Bronchial epithelial cell (primary cell): ENCODE data around the gene TNRC6C. TPM values are rescaled to one million over a fixed set of nuclear protein-coding genes. Genes with fewer than 3 reads are reported as not detected.

Source experiments
- DNase-seq: peaks from one replicate; pipeline ENCODE4 v3.0.0-alpha.2; 2010; ENCODE audit warnings: low read depth
- FAIRE-seq: peaks from 2 replicates; lab custom pipeline; 2011; peaks lifted over from hg19 to GRCh38; lab: Jason Lieb, UNC
- H3K27me3 ChIP-seq: 2 replicates; pipeline ENCODE4 v1.5.1; 2011; ENCODE audit warnings: low read length; ENCODE audit not compliant: control insufficient read depth, insufficient read depth
- H3K36me3 ChIP-seq: 2 replicates; pipeline ENCODE4 v1.5.1; 2011; ENCODE audit warnings: low read length; ENCODE audit not compliant: control insufficient read depth, insufficient read depth
- H3K4me3 ChIP-seq: 2 replicates; pipeline ENCODE4 v1.5.1; 2011; ENCODE audit warnings: mild to moderate bottlenecking, low read depth, low read length, control low read depth
- total RNA-seq: library from RNA; depleted of rRNA; stranded (reverse); fragments of >200 nt; gene quantifications from 2 replicates; pipeline ENCODE4 v1.2.1, GENCODE V29; 2014
- TF ChIP-seq, protein P1 (sequence below): IDR thresholded peaks from 2 replicates; pipeline ENCODE4 v1.5.1; 2011; ENCODE audit warnings: mild to moderate bottlenecking, moderate library complexity, low read length, control low read depth, inconsistent platforms; ENCODE audit not compliant: insufficient read depth, severe bottlenecking

The TNRC6C gene
- total RNA-seq, 1 donor from 2014 or later: 0.79 TPM

DNA sequence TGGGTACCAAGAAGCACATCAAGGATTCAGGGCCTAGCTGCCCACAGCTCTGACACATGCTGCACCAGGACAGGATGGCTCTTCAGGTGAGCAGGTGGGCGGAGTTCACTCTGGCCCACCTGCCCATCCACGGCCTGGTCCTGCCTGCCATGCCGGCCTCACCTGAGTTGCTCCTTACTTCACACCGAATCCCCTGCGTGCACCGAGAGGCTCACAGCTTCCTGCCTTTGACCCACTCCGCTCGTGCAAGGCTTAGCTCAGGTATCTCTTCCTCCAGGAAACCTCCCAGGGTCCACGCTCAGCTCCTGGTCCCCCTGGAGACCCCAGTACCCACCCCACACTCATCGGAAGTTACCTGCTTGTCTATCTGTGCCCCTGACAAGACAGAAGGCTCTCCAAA lies 21.6 kb upstream of the TNRC6C start:
- FAIRE-seq: no peak
- H3K27me3 ChIP-seq: peaks cover 3% of the 10 kb centered on the region
- H3K36me3 ChIP-seq: no peaks in the 10 kb centered on the region

DNA sequence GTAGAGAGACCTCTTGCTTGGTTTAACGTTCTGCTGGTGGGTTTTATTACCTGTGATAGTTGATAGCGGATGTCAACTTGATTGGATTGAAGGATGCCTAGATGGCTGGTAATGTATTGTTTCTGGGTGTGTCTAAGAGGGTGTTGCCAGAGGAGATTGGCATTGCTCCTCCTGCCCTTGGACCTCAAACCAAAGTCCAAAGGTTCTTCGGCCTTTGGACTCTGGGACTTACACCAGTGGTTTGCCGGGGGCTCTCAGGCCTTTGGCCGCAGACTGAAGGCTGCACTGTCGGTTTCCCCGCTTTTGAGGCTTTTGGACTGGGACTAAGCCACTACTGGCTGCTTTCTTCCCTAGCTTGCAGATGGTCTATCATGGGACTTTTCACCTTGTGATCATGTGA lies 17.5 kb upstream of the TNRC6C start:
- TF ChIP-seq, protein P1, sequence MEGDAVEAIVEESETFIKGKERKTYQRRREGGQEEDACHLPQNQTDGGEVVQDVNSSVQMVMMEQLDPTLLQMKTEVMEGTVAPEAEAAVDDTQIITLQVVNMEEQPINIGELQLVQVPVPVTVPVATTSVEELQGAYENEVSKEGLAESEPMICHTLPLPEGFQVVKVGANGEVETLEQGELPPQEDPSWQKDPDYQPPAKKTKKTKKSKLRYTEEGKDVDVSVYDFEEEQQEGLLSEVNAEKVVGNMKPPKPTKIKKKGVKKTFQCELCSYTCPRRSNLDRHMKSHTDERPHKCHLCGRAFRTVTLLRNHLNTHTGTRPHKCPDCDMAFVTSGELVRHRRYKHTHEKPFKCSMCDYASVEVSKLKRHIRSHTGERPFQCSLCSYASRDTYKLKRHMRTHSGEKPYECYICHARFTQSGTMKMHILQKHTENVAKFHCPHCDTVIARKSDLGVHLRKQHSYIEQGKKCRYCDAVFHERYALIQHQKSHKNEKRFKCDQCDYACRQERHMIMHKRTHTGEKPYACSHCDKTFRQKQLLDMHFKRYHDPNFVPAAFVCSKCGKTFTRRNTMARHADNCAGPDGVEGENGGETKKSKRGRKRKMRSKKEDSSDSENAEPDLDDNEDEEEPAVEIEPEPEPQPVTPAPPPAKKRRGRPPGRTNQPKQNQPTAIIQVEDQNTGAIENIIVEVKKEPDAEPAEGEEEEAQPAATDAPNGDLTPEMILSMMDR: no peak
- H3K4me3 ChIP-seq: no peak overlapping the region
- FAIRE-seq (no peak), DNase-seq (no peak)
- H3K27me3 ChIP-seq: peaks cover 3% of the 10 kb centered on the region
- no peaks in the 10 kb centered on the region for H3K36me3 ChIP-seq

More for the DNA sequence above, 21.6 kb upstream of the TNRC6C start:
- H3K4me3 ChIP-seq: no peak overlapping the region
- DNase-seq: no peak
- TF ChIP-seq, protein P1: no peak

DNA sequence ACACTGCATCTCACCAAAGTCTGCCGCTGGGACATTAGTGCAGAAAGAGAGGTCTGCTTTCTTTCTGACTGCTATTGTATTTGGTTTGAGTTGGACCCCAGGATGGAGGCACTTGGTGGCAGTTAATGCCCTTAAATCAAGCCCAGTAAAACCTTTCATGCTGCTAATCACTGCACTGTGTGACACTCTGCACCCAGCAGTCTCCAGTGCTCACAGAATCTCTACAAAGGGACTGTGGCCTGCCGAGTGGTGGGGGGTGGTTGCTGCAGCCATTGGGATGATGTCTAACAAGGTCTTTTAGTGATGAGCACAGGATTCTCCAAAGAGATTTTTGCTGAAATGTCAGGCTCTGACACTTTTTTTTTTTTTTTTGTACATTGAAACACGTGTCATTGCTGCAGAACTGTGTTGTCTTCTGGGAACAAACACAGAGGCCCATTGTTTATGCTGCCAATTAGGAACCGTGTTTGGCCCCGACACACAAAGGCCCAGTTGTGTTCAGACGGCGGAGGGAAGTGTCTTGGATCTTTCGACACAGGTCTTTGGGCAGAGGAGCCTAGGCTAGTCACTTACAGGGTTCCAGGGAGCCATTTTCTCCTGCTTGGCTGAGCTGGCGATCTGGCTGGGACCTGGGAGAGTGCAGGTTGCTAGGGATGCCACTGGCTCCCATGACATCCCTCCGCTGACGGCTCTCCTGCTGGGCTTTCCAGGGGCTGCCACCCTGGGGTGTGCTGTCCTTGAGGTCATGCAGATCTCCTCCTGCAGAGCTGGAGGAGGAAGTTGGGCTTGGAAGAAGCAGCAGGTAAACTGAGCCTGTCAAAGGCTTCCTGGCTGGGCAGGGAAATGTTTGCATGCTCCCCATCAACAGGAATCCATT lies 16.2 kb upstream of the TNRC6C start:
- peaks cover 3% of the 10 kb centered on the region for H3K27me3 ChIP-seq
- TF ChIP-seq, protein P1: no peak
- H3K4me3 ChIP-seq: no peak overlapping the region
- DNase-seq (no peak), FAIRE-seq (no peak)
- no peaks in the 10 kb centered on the region for H3K36me3 ChIP-seq

DNA sequence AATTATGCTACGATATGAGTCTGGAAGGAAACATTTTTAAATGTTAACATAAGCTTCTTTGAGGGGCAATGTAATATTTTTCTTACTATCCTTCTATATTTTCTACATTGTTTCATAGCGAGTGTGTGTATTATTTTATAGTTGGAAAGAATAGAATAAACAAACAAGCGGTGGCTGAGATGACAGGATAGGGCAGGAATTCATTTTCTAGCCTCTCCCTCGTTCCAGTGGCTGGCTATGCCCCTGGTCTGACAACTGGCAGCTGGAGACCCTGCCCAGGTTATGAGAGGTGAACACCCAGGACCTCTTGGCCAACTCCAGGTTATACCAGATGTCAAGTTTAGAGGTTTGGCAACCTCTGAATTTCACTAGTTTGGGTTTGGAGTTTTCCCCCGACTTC lies 14.5 kb upstream of the TNRC6C start:
- H3K4me3 ChIP-seq: no peak overlapping the region
- TF ChIP-seq, protein P1: no peak
- peaks cover 3% of the 10 kb centered on the region for H3K27me3 ChIP-seq
- no peaks in the 10 kb centered on the region for H3K36me3 ChIP-seq
- no peak for DNase-seq
- no peak for FAIRE-seq

DNA sequence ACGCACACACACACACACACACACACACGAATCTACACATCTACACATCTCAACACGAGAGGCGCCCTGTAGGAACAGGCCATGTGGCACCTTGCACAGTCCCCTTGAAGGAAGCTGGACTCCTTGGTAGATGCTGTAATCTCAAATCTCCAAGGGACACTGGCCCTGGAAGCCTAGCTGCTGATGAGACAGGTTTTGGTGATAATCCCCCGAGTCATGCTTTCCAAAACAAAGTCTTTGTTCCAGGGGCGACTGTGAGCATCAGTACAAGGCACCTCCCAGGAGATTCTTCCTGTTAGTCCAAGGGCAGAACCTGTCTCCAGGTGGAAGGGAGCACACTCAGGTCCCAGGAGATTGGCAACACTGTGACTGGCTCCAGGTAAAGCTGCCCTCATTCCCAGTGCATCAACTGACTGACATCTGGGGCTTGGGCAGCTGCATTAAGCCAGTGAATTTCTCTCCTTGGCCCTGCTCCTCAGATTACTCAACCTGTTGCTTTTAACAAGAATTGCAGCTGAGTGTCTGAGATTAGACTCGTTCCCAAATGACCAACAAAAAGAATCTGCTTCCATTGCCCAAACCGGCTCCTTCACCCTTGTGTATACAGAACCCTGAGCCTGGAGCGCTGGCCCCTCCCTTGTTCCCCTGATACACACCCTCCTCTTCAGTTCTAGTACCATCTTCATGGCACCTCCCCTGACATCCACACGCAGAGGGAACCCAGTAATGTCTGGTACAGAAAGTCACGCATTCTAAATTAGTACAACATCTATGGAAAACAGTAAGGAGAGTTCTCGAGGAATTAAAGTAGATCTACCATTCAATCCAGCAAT lies 13.9 kb upstream of the TNRC6C start:
- TF ChIP-seq, protein P1: no peak
- FAIRE-seq (no peak), DNase-seq (no peak)
- peaks cover 3% of the 10 kb centered on the region for H3K27me3 ChIP-seq
- no peak overlapping the region for H3K4me3 ChIP-seq
- no peaks in the 10 kb centered on the region for H3K36me3 ChIP-seq
